Endothelial cell of umbilical vein (primary cell): Measurements from ENCODE around the gene GGA2. TPM values are rescaled to one million over a fixed set of nuclear protein-coding genes. Genes with fewer than 3 reads are reported as not detected.

ENCODE experiments used
- BruUV-seq: library from RNA; stranded (reverse); fragments of 400-500 nt; replicated peaks from 2 replicates; lab custom pipeline; 2021; lab: Mats Ljungman, UMichigan
- CTCF ChIA-PET: fragments of 300-600, 350-600 bp; sonication (Branson Sonifier 250); formaldehyde crosslinking; loops from one replicate; lab custom pipeline; 2021; ENCODE audit warnings: antibody characterized with exemption, inconsistent platforms; lab: Charles Lee
- POLR2A ChIA-PET: fragments of 300-600, 350-600 bp; sonication (Branson Sonifier 250); formaldehyde crosslinking; loops from one replicate; lab custom pipeline; 2021; ENCODE audit warnings: antibody characterized with exemption, inconsistent platforms; lab: Charles Lee
- DNase-seq: peaks from one replicate; pipeline ENCODE4 v3.0.0-alpha.2; 2011; ENCODE audit warnings: low read depth, low spot score
- FAIRE-seq: peaks from 2 replicates; lab custom pipeline; 2011; peaks lifted over from hg19 to GRCh38; lab: Jason Lieb, UNC
- H2AFZ ChIP-seq: 2 replicates; pipeline ENCODE4 v1.6.0; 2012; ENCODE audit warnings: low read depth, low read length, control low read depth, inconsistent platforms
- H3K27ac ChIP-seq: 2 replicates; pipeline ENCODE4 v1.5.1; 2011; ENCODE audit warnings: low read depth, mild to moderate bottlenecking, control low read depth, low read length, moderate library complexity; ENCODE audit not compliant: insufficient read depth
- H3K27me3 ChIP-seq, 2 experiments: 2 replicates each; pipeline versions ENCODE4 v1.6.0 to v1.6.1; 2011; ENCODE audit warnings: low read length in 2 of 2, mixed read lengths in 1 of 2; ENCODE audit not compliant: control insufficient read depth in 2 of 2, insufficient read depth in 2 of 2
- H3K36me3 ChIP-seq, 2 experiments: 2 replicates in 1 of 2; 3 replicates in 1 of 2; pipeline ENCODE4 v1.5.1; 2011; ENCODE audit warnings: low read length in 2 of 2, mild to moderate bottlenecking in 1 of 2, moderate library complexity in 1 of 2; ENCODE audit not compliant: control insufficient read depth in 2 of 2, insufficient read depth in 2 of 2; ENCODE audit errors: extremely low read depth in 1 of 2
- H3K4me1 ChIP-seq: 3 replicates; pipeline ENCODE4 v1.5.1; 2011; ENCODE audit warnings: mild to moderate bottlenecking, low read length; ENCODE audit not compliant: control insufficient read depth, insufficient read depth; ENCODE audit errors: extremely low read depth
- H3K4me2 ChIP-seq: 2 replicates; pipeline ENCODE4 v1.6.1; 2011; ENCODE audit warnings: low read length, control low read depth, mixed read lengths; ENCODE audit not compliant: insufficient read depth
- H3K4me3 ChIP-seq, 3 experiments: fragments of 200-600 bp in 1 of 3; sonication (generic), shearing (Covaris generic) in 1 of 3; replicated peaks in 1 of 3; 2 replicates each; pipeline ENCODE4 v1.5.1; 2011 to 2016; ENCODE audit warnings: control low read depth in 3 of 3, low read length in 3 of 3, mild to moderate bottlenecking in 2 of 3, inconsistent platforms in 1 of 3, low read depth in 1 of 3, moderate library complexity in 1 of 3; ENCODE audit not compliant: insufficient read depth in 1 of 3
- H3K79me2 ChIP-seq: 2 replicates; pipeline ENCODE4 v1.6.0; 2012; ENCODE audit warnings: low read length, inconsistent platforms; ENCODE audit not compliant: control insufficient read depth, insufficient read depth
- H3K9ac ChIP-seq: replicated peaks from 2 replicates; pipeline ENCODE3; 2011; ENCODE audit warnings: low read length, control low read depth; ENCODE audit not compliant: insufficient read depth; ENCODE audit errors: extremely low read depth
- H3K9me1 ChIP-seq: replicated peaks from 3 replicates; pipeline ENCODE4 v1.6.0; 2011; ENCODE audit warnings: mild to moderate bottlenecking, low read length; ENCODE audit not compliant: control insufficient read depth, insufficient read depth; ENCODE audit errors: extremely low read depth
- H3K9me3 ChIP-seq: replicated peaks from 2 replicates; pipeline ENCODE4 v1.5.1; 2012; ENCODE audit warnings: low read length, inconsistent platforms; ENCODE audit not compliant: control insufficient read depth, insufficient read depth
- H4K20me1 ChIP-seq: replicated peaks from 2 replicates; pipeline ENCODE3; 2011; ENCODE audit warnings: mild to moderate bottlenecking, low read length; ENCODE audit not compliant: control insufficient read depth, insufficient read depth; ENCODE audit errors: extremely low read depth
- CTCF ChIP-seq, 2 donors: IDR thresholded peaks; 1 replicate in 1 of 2; 2 replicates in 1 of 2; pipeline ENCODE4 v1.5.1; 2011; ENCODE audit warnings: low read length in 2 of 2, mild to moderate bottlenecking in 2 of 2, moderate library complexity in 2 of 2, control low read depth in 1 of 2, inconsistent platforms in 1 of 2, low read depth in 1 of 2; ENCODE audit not compliant: insufficient read depth in 1 of 2; ENCODE audit errors: extremely low read depth in 1 of 2
- EZH2 ChIP-seq: IDR thresholded peaks from 2 replicates; pipeline ENCODE4 v1.6.1; 2012; ENCODE audit warnings: borderline replicate concordance, low read depth, mild to moderate bottlenecking, moderate library complexity, low read length, inconsistent platforms; ENCODE audit not compliant: severe bottlenecking
- FOS ChIP-seq: IDR thresholded peaks from 2 replicates; pipeline ENCODE4 v1.6.1; 2011; ENCODE audit warnings: mild to moderate bottlenecking, low read length, moderate library complexity, borderline replicate concordance; ENCODE audit not compliant: insufficient read depth
- GATA2 ChIP-seq: IDR thresholded peaks from 2 replicates; pipeline ENCODE4 v1.7.0; 2011; ENCODE audit warnings: low read depth, mild to moderate bottlenecking, moderate library complexity, mixed read lengths, low read length; ENCODE audit not compliant: insufficient read length, insufficient read depth
- JUN ChIP-seq: IDR thresholded peaks from 2 replicates; pipeline ENCODE4 v1.6.1; 2011; ENCODE audit warnings: borderline replicate concordance, low read depth; ENCODE audit not compliant: insufficient read length, insufficient read depth
- MAX ChIP-seq: IDR thresholded peaks from 2 replicates; pipeline ENCODE4 v1.6.1; 2011; ENCODE audit not compliant: insufficient read depth, insufficient read length
- MYC ChIP-seq: IDR thresholded peaks from one replicate; pipeline ENCODE4 v1.6.1; 2011; ENCODE audit warnings: mild to moderate bottlenecking, low read depth, low read length
- POLR2A ChIP-seq: IDR thresholded peaks from 2 replicates; pipeline ENCODE4 v1.6.1; 2012; ENCODE audit warnings: low read depth, mild to moderate bottlenecking, control low read depth, low read length
- POLR2AphosphoS5 ChIP-seq: IDR thresholded peaks from 2 replicates; pipeline ENCODE4 v1.6.1; 2012; ENCODE audit warnings: low read depth, mild to moderate bottlenecking, control low read depth, low read length, moderate library complexity; ENCODE audit not compliant: insufficient read depth
- dilution Hi-C: fragments of 300-500 bp; cut with MboI; formaldehyde crosslinking; loops from one replicate; pipeline ENCODE4 v1.15.0; 2019; ENCODE audit warnings: low sequenced_read_pairs; ENCODE audit not compliant: extremely low pct_ligation_motif_present
- intact Hi-C: fragments of 100-400 bp; cut with micrococcal nuclease; formaldehyde crosslinking; loops from one replicate; pipeline ENCODE4 v1.10.0; 2022
- polyA plus RNA-seq, 4 experiments: library from polyadenylated mRNA; depleted of rRNA in 3 of 4; stranded (reverse) in 3 of 4; unstranded in 1 of 4; fragments of >200 nt; gene quantifications; 2 replicates each; pipeline versions ENCODE4 v1.2.1 to v1.2.3, GENCODE V29; 2011 to 2012; ENCODE audit warnings: missing spikeins in 1 of 4
- total RNA-seq: library from RNA; stranded (reverse); gene quantifications from 2 replicates; pipeline ENCODE4 v1.2.3, GENCODE V29; 2021

Gene GGA2
- total and polyA plus RNA-seq, 2 donors (not counting 3 experiments of a cell fraction or from before 2014, with no cell fraction given), result 33.3 to 73.1 TPM

GRCh38 chr16:23535901-23536300 is 25.6 kb upstream of the GGA2 start:
- no peak for FAIRE-seq
- POLR2A ChIA-PET, result no interaction called here
- Histone ChIP-seq H3K4me3 (no peak overlapping the region), H3K4me2 (no peak overlapping the region), H3K27ac (no peak overlapping the region), H3K9me3 (no peaks in the 10 kb centered on the region), H3K9me1 (no peaks in the 10 kb centered on the region), H3K4me1 (no peaks in the 10 kb centered on the region), H3K79me2 (no peaks in the 10 kb centered on the region), H3K9ac (no peak overlapping the region), H2AFZ (no peak overlapping the region), H3K36me3 (peaks cover 7 to 10% of the 10 kb centered on the region in 2 experiments), H4K20me1 (peaks cover 2% of the 10 kb centered on the region), H3K27me3 (no peaks in the 10 kb centered on the region)
- intact Hi-C loops, result no loop called here
- BruUV-seq, result no TSS peak
- DNase-seq, result no peak
- dilution Hi-C loops, result no loop called here
- CTCF ChIA-PET, result no interaction called here
- no peak for TF ChIP-seq MAX
- TF ChIP-seq GATA2, result no peak
- no peak for TF ChIP-seq POLR2AphosphoS5
- no peak for TF ChIP-seq CTCF (IDR thresholded peaks at IDR 0.05; ENCODE audit: extremely low read depth in 1 of 2, insufficient read depth in 1 of 2, low read depth in 1 of 2, low read length in 2 of 2)
- TF ChIP-seq MYC, result no peak
- TF ChIP-seq JUN, result no peak
- TF ChIP-seq FOS, result no peak
- no peak for TF ChIP-seq POLR2A
- TF ChIP-seq EZH2, result no peak
